Measurements from ENCODE around the gene CDK2AP2.

CDK2AP2 gene

GRCh38 chr11:67503119-67504004 is 4.6 kb downstream of the CDK2AP2 start:
- DNase-seq: no peak

- no peak for DNase-seq
Measured at GRCh38 chr11:67502328-67502979, 5.5 kb downstream of the CDK2AP2 start.

- DNase-seq: no peak
Measured at GRCh38 chr11:67501854-67502253, 6.1 kb downstream of the CDK2AP2 start.

GRCh38 chr11:67500831-67501715 is 6.9 kb downstream of the CDK2AP2 start:
- no peak for DNase-seq

- no peak for DNase-seq
Measured at GRCh38 chr11:67500484-67500821, 7.5 kb downstream of the CDK2AP2 start.

GRCh38 chr11:67499808-67500483 is 8.0 kb downstream of the CDK2AP2 start:
- DNase-seq: no peak

- DNase-seq: no peak
Measured at GRCh38 chr11:67498544-67498972, 9.4 kb downstream of the CDK2AP2 start.

GRCh38 chr11:67497656-67498291 is 10.2 kb downstream of the CDK2AP2 start:
- DNase-seq: no peak

- DNase-seq: no peak
Measured at GRCh38 chr11:67496113-67496512, 11.8 kb downstream of the CDK2AP2 start.

- DNase-seq: no peak
Measured at GRCh38 chr11:67495234-67496005, 12.5 kb downstream of the CDK2AP2 start.

- no peak for DNase-seq
Measured at GRCh38 chr11:67494371-67495233, 13.4 kb downstream of the CDK2AP2 start.

- no peak for DNase-seq
Measured at GRCh38 chr11:67493548-67494370, 14.2 kb downstream of the CDK2AP2 start.

- no peak for DNase-seq
Measured at GRCh38 chr11:67492801-67493547, 15.0 kb downstream of the CDK2AP2 start.

- DNase-seq: no peak
Measured at GRCh38 chr11:67492069-67492727, 15.8 kb downstream of the CDK2AP2 start.

- no peak for DNase-seq
Measured at GRCh38 chr11:67491276-67492068, 16.5 kb downstream of the CDK2AP2 start.

- no peak for DNase-seq
Measured at GRCh38 chr11:67490727-67491065, 17.3 kb downstream of the CDK2AP2 start.
